H1 (cell line): ENCODE data around the gene OSBPL3. TPM values are rescaled to one million over a fixed set of nuclear protein-coding genes. Genes with fewer than 3 reads are reported as not detected.

Experiments used
- CTCF ChIA-PET: fragments of 300-600 bp; sonication (Branson Sonifier 250); formaldehyde crosslinking; loops from one replicate; lab custom pipeline; 2021; ENCODE audit not compliant: partially characterized antibody; lab: Charles Lee
- POLR2A ChIA-PET: fragments of 300-600 bp; sonication (Branson Sonifier 250); formaldehyde crosslinking; loops from one replicate; lab custom pipeline; 2021; ENCODE audit warnings: inconsistent platforms; ENCODE audit not compliant: partially characterized antibody; lab: Charles Lee
- DNase-seq, 2 experiments: peaks; one replicate each; pipeline versions ENCODE4 v3.0.0 to v3.0.0-alpha.2; 2010 to 2022; ENCODE audit warnings: low spot score in 2 of 2, low read depth in 1 of 2, mixed read lengths in 1 of 2
- FAIRE-seq: peaks from 2 replicates; lab custom pipeline; 2011; peaks lifted over from hg19 to GRCh38; lab: Jason Lieb, UNC
- H2AFZ ChIP-seq: 2 replicates; pipeline ENCODE4 v1.8.1; 2012; ENCODE audit warnings: low read length, inconsistent platforms
- H2AK5ac ChIP-seq: 2 replicates; pipeline ENCODE4 v1.6.1; 2013; ENCODE audit warnings: low read depth, low read length
- H2BK120ac ChIP-seq: replicated peaks from 2 replicates; pipeline ENCODE3; 2013; ENCODE audit warnings: low read depth, low read length, inconsistent platforms
- H2BK12ac ChIP-seq: 2 replicates; pipeline ENCODE4 v1.6.1; 2013; ENCODE audit warnings: low read depth, low read length
- H2BK15ac ChIP-seq: 2 replicates; pipeline ENCODE4 v1.6.1; 2013; ENCODE audit warnings: low read length
- H2BK20ac ChIP-seq: 2 replicates; pipeline ENCODE4 v1.6.1; 2013; ENCODE audit warnings: low read length
- H2BK5ac ChIP-seq: 2 replicates; pipeline ENCODE4 v1.6.1; 2013; ENCODE audit warnings: low read depth, low read length
- H3K14ac ChIP-seq: 2 replicates; pipeline ENCODE4 v1.6.1; 2013; ENCODE audit warnings: inconsistent platforms; ENCODE audit not compliant: insufficient read length
- H3K18ac ChIP-seq: 2 replicates; pipeline ENCODE4 v1.6.1; 2013; ENCODE audit warnings: low read length; ENCODE audit errors: extremely low read depth
- H3K23ac ChIP-seq: 2 replicates; pipeline ENCODE4 v1.6.1; 2013; ENCODE audit warnings: inconsistent platforms; ENCODE audit not compliant: insufficient read length
- H3K23me2 ChIP-seq: 2 replicates; pipeline ENCODE4 v1.6.1; 2013; ENCODE audit warnings: low read depth, low read length
- H3K27ac ChIP-seq: 2 replicates; pipeline ENCODE4 v1.6.1; 2011; ENCODE audit warnings: low read depth, low read length, inconsistent platforms
- H3K27me3 ChIP-seq, 4 experiments: replicated peaks in 1 of 4; 1 replicate in 1 of 4; 2 replicates in 3 of 4; pipeline versions ENCODE4 v1.6.1 to v1.8.1; 2011 to 2013; ENCODE audit warnings: low read length in 3 of 4, mild to moderate bottlenecking in 3 of 4, inconsistent platforms in 2 of 4, mixed read lengths in 2 of 4, moderate library complexity in 1 of 4; ENCODE audit not compliant: control insufficient read depth in 3 of 4, insufficient read depth in 3 of 4; ENCODE audit errors: extremely low read depth in 1 of 4
- H3K36me3 ChIP-seq, 4 experiments: 2 replicates each; pipeline versions ENCODE4 v1.6.1 to v1.8.1; 2011 to 2013; ENCODE audit warnings: mild to moderate bottlenecking in 4 of 4, low read length in 3 of 4, moderate library complexity in 2 of 4, control low read depth in 1 of 4, inconsistent platforms in 1 of 4; ENCODE audit not compliant: insufficient read depth in 4 of 4, control insufficient read depth in 2 of 4
- H3K4ac ChIP-seq: replicated peaks from 2 replicates; pipeline ENCODE3; 2013; ENCODE audit warnings: low read length, low read depth, mixed read lengths, inconsistent platforms; ENCODE audit not compliant: insufficient read length
- H3K4me1 ChIP-seq, 4 experiments: replicated peaks in 1 of 4; 1 replicate in 1 of 4; 2 replicates in 3 of 4; pipeline versions ENCODE4 v1.6.1 to v1.8.1; 2011 to 2013; ENCODE audit warnings: low read length in 3 of 4, inconsistent platforms in 2 of 4, mixed read lengths in 1 of 4; ENCODE audit not compliant: insufficient read depth in 4 of 4, control insufficient read depth in 3 of 4
- H3K4me2 ChIP-seq, 2 experiments: 2 replicates each; pipeline versions ENCODE4 v1.6.1 to v1.8.1; 2011 to 2013; ENCODE audit warnings: low read depth in 2 of 2, low read length in 2 of 2, control low read depth in 1 of 2, inconsistent platforms in 1 of 2, mild to moderate bottlenecking in 1 of 2; ENCODE audit not compliant: insufficient read depth in 1 of 2
- H3K4me3 ChIP-seq, 4 experiments: fragments of 200-600, 300-600 bp in 1 of 4; sonication (generic), shearing (Covaris generic), sonication (Bioruptor Twin) in 1 of 4; 2 replicates each; pipeline versions ENCODE4 v1.5.1 to v1.8.1; 2011 to 2016; ENCODE audit warnings: low read length in 4 of 4, low read depth in 3 of 4, control low read depth in 2 of 4, inconsistent platforms in 2 of 4, mild to moderate bottlenecking in 2 of 4, mixed read lengths in 1 of 4, moderate library complexity in 1 of 4; ENCODE audit not compliant: insufficient read depth in 2 of 4; ENCODE audit errors: extremely low read depth in 1 of 4
- H3K56ac ChIP-seq: replicated peaks from 2 replicates; pipeline ENCODE3; 2013; ENCODE audit warnings: low read depth, mild to moderate bottlenecking, mixed read lengths, low read length, inconsistent platforms; ENCODE audit not compliant: insufficient read length
- H3K79me1 ChIP-seq: 2 replicates; pipeline ENCODE4 v1.6.1; 2013; ENCODE audit warnings: low read depth, low read length, control low read depth
- H3K79me2 ChIP-seq, 2 experiments: 2 replicates each; pipeline versions ENCODE4 v1.6.1 to v1.8.1; 2012 to 2013; ENCODE audit warnings: low read length in 2 of 2, mild to moderate bottlenecking in 2 of 2, inconsistent platforms in 1 of 2; ENCODE audit not compliant: insufficient read depth in 2 of 2, control insufficient read depth in 1 of 2
- H3K9ac ChIP-seq, 4 experiments: replicated peaks in 1 of 4; 1 replicate in 1 of 4; 2 replicates in 3 of 4; pipeline versions ENCODE4 v1.6.1 to v1.8.1; 2011 to 2013; ENCODE audit warnings: low read depth in 3 of 4, low read length in 3 of 4, control low read depth in 2 of 4, mild to moderate bottlenecking in 2 of 4, moderate library complexity in 2 of 4, inconsistent platforms in 1 of 4; ENCODE audit errors: extremely low read depth in 1 of 4
- H3K9me3 ChIP-seq, 2 experiments: 2 replicates each; pipeline versions ENCODE4 v1.6.1 to v1.8.1; 2012 to 2013; ENCODE audit warnings: mild to moderate bottlenecking in 2 of 2, moderate library complexity in 2 of 2, control low read depth in 1 of 2, inconsistent platforms in 1 of 2, low read depth in 1 of 2, low read length in 1 of 2, mixed read lengths in 1 of 2; ENCODE audit not compliant: insufficient read depth in 2 of 2
- H4K20me1 ChIP-seq, 2 experiments: replicated peaks in 1 of 2; 2 replicates each; pipeline versions ENCODE3 to v1.8.1; 2011 to 2013; ENCODE audit warnings: inconsistent platforms in 2 of 2, low read length in 2 of 2, mild to moderate bottlenecking in 1 of 2; ENCODE audit not compliant: insufficient read depth in 2 of 2, control insufficient read depth in 1 of 2
- H4K5ac ChIP-seq: 2 replicates; pipeline ENCODE4 v1.6.1; 2013; ENCODE audit warnings: low read length, low read depth, mixed read lengths, inconsistent platforms; ENCODE audit not compliant: insufficient read length
- H4K8ac ChIP-seq: 2 replicates; pipeline ENCODE4 v1.8.0; 2013; ENCODE audit warnings: mild to moderate bottlenecking, moderate library complexity, low read length, inconsistent platforms; ENCODE audit not compliant: insufficient read depth; ENCODE audit errors: extremely low read depth
- H4K91ac ChIP-seq: replicated peaks from 2 replicates; pipeline ENCODE3; 2013; ENCODE audit warnings: low read length, mixed read lengths, inconsistent platforms; ENCODE audit not compliant: insufficient read length
- ATF3 ChIP-seq: IDR thresholded peaks from 2 replicates; pipeline ENCODE4 v1.6.1; 2011; ENCODE audit warnings: low read depth, mild to moderate bottlenecking, low read length; ENCODE audit not compliant: insufficient read depth
- CHD2 ChIP-seq: IDR thresholded peaks from 2 replicates; pipeline ENCODE4 v1.6.1; 2012; ENCODE audit warnings: low read length, improper control_type of control experiment
- CTBP2 ChIP-seq: IDR thresholded peaks from 2 replicates; pipeline ENCODE4 v1.7.0; 2011; ENCODE audit warnings: borderline replicate concordance, mild to moderate bottlenecking, moderate library complexity, mixed read lengths, low read length; ENCODE audit not compliant: insufficient read depth, insufficient read length
- EZH2 ChIP-seq: fragments of 200-600 bp; sonication (generic); IDR thresholded peaks from 2 replicates; pipeline ENCODE4 v1.7.1; 2012; ENCODE audit warnings: low read depth, mild to moderate bottlenecking, moderate library complexity, low read length, inconsistent platforms; ENCODE audit not compliant: severe bottlenecking
- JUN ChIP-seq: IDR thresholded peaks from 2 replicates; pipeline ENCODE4 v1.6.1; 2011; ENCODE audit warnings: low read depth, mild to moderate bottlenecking, improper control_type of control experiment, low read length
- JUND ChIP-seq: IDR thresholded peaks from 2 replicates; pipeline ENCODE4 v1.6.1; 2011; ENCODE audit warnings: mild to moderate bottlenecking, improper control_type of control experiment, low read length
- KDM1A ChIP-seq: fragments of 200-600, 300-600 bp; sonication (generic); IDR thresholded peaks from 2 replicates; pipeline ENCODE4 v1.7.1; 2016; ENCODE audit warnings: mild to moderate bottlenecking, low read length, borderline replicate concordance
- MAFK ChIP-seq: IDR thresholded peaks from 2 replicates; pipeline ENCODE4 v1.6.1; 2012; ENCODE audit warnings: low read depth, mild to moderate bottlenecking, improper control_type of control experiment, low read length
- POLR2AphosphoS5 ChIP-seq: IDR thresholded peaks from 2 replicates; pipeline ENCODE4 v1.6.1; 2011; ENCODE audit warnings: low read depth, low read length
- WGBS, 2 experiments: shearing (Covaris generic) in 1 of 2; methylation state at CpG; one replicate each; pipeline versions ENCODE4 v1.1.6 to v1.1.7; 2013 to 2015; ENCODE audit warnings: low lambda C conversion rate in 2 of 2, mixed read lengths in 2 of 2, inconsistent platforms in 1 of 2, low coverage in 1 of 2, missing lambda C conversion rate in 1 of 2; ENCODE audit not compliant: insufficient replicate concordance in 2 of 2, insufficient coverage in 1 of 2, insufficient read length in 1 of 2; ENCODE audit errors: extremely low coverage in 1 of 2, missing lambda C conversion rate in 1 of 2; 5-methylcytosine and 5-hydroxymethylcytosine counted together
- polyA plus RNA-seq, 7 experiments: library from polyadenylated mRNA; depleted of rRNA in 3 of 7; stranded (reverse) in 5 of 7; unstranded in 2 of 7; fragments of >200 nt in 5 of 7; fragments of 200-250 nt in 2 of 7; gene quantifications; 1 replicate in 5 of 7; 2 replicates in 1 of 7; 4 replicates in 1 of 7; pipeline versions ENCODE4 v1.2.1 to v1.2.3, GENCODE V29; 2011 to 2013; ENCODE audit warnings: missing spikeins in 2 of 7, mixed read lengths in 2 of 7
- total RNA-seq: library from RNA; stranded (reverse); fragmentation: NEBNext Ultra II Directional; extraction: Animal tissue kit (Norgen Biotek cat#: 25700); gene quantifications from 2 replicates; pipeline ENCODE4 v1.2.1, GENCODE V29; 2021

OSBPL3 gene
- total and polyA plus RNA-seq, 2 of the 8 experiments (the other 6 are each of a cell fraction or from before 2014, with no cell fraction given), result 2.8 to 13.9 TPM

GRCh38 chr7:24896031-24896501 lies 83.9 kb downstream of the OSBPL3 start:
- 87% methylated on average over 4 of the region's 4 CpGs; no CpG with 5 or more reads in 1 of the 2 experiments for WGBS, 2 experiments
- H2AK5ac ChIP-seq, result no peak overlapping the region
- FAIRE-seq, result no peak

More at GRCh38 chr7:24896031-24896501, 83.9 kb downstream of the OSBPL3 start:
- DNase-seq, result no peak
- H2BK20ac ChIP-seq, result no peak overlapping the region
- H2BK120ac ChIP-seq, result no peak overlapping the region
- H4K8ac ChIP-seq, result no peak overlapping the region
- peak overlapping the region; percentile 3; the same call in 1 of the 2 replicates for H2BK5ac ChIP-seq
- H3K79me1 ChIP-seq, result no peaks in the 10 kb centered on the region
- POLR2A ChIA-PET, result no interaction called here
- CTCF ChIA-PET, result interaction anchor here (0.6 to 6.6 kb wide), 22 partner anchors 9 to 527 kb away, joined by 3 to 47 read pairs (median 4); partner anchors contain the start of gene OSBPL3
- H2BK12ac ChIP-seq, result no peak overlapping the region
- TF ChIP-seq MAFK (no peak), JUND (no peak), CTBP2 (no peak), CHD2 (no peak), EZH2 (no peak), JUN (no peak), ATF3 (no peak), KDM1A (no peak), POLR2AphosphoS5 (no peak)
- no peaks in the 10 kb centered on the region for H3K9me3 ChIP-seq
- H3K4me2 ChIP-seq, result no peak overlapping the region
- peaks cover 0 to 10% (median 1%) of the 10 kb centered on the region in 4 experiments; a peak in 2 of 7 replicates for H3K4me1 ChIP-seq
- no peak overlapping the region for H3K9ac ChIP-seq
- no peak overlapping the region for H3K14ac ChIP-seq
- H3K23ac ChIP-seq, result no peak overlapping the region
- H3K27me3 ChIP-seq, result no peaks in the 10 kb centered on the region
- H4K5ac ChIP-seq, result no peak overlapping the region
- H2AFZ ChIP-seq, result no peak overlapping the region
- H3K36me3 ChIP-seq, result no peaks in the 10 kb centered on the region
- no peaks in the 10 kb centered on the region for H3K23me2 ChIP-seq
- H3K18ac ChIP-seq, result no peak overlapping the region
- no peaks in the 10 kb centered on the region for H4K20me1 ChIP-seq
- no peak overlapping the region for H3K4me3 ChIP-seq
- no peak overlapping the region for H3K56ac ChIP-seq
- no peak overlapping the region for H3K27ac ChIP-seq
- H4K91ac ChIP-seq, result no peak overlapping the region
- H2BK15ac ChIP-seq, result no peak overlapping the region
- H3K4ac ChIP-seq, result no peak overlapping the region
- no peaks in the 10 kb centered on the region for H3K79me2 ChIP-seq
